Activated CD4-positive, alpha-beta T cell treated with anti-CD3 and anti-CD28 coated beads, Interleukin-2, amount 10 ng/mL, durations not matched to agents 7 days and 5 days (primary cell): ENCODE data around the gene PIK3R3. TPM values are rescaled to one million over a fixed set of nuclear protein-coding genes. Genes with fewer than 3 reads are reported as not detected.
"Not testable (repeated sequence)": the region's sequence is repeated elsewhere in the genome, so short reads cannot be mapped to it uniquely, and the experiment has no call there.

ENCODE experiments used
- CTCF ChIA-PET: fragments of 350-600 bp; sonication (Branson Sonifier 250); formaldehyde crosslinking; loops from one replicate; lab custom pipeline; 2021; ENCODE audit warnings: antibody characterized with exemption; lab: Charles Lee
- POLR2A ChIA-PET: fragments of 350-600 bp; sonication (Branson Sonifier 250); formaldehyde crosslinking; loops from one replicate; lab custom pipeline; 2021; ENCODE audit warnings: antibody characterized with exemption; lab: Charles Lee
- DNase-seq: peaks from one replicate; pipeline ENCODE4 v3.0.0-alpha.2; 2020
- H3K27ac Mint-ChIP-seq: one replicate; pipeline ENCODE4 v1.8.0; 2021; ENCODE audit warnings: mild to moderate bottlenecking, moderate library complexity, mixed read lengths
- H3K27me3 Mint-ChIP-seq: one replicate; pipeline ENCODE4 v1.8.0; 2021; ENCODE audit warnings: mixed read lengths
- H3K36me3 Mint-ChIP-seq: one replicate; pipeline ENCODE4 v1.8.0; 2021; ENCODE audit warnings: low read depth, mixed read lengths
- H3K4me1 Mint-ChIP-seq: one replicate; pipeline ENCODE4 v1.8.0; 2021; ENCODE audit warnings: mixed read lengths
- H3K4me3 Mint-ChIP-seq: one replicate; pipeline ENCODE4 v1.8.0; 2021; ENCODE audit warnings: mild to moderate bottlenecking, moderate library complexity, mixed read lengths
- H3K9me3 Mint-ChIP-seq: one replicate; pipeline ENCODE4 v1.8.0; 2021; ENCODE audit warnings: mixed read lengths
- total RNA-seq, 2 experiments: library from RNA; stranded (reverse); gene quantifications; one replicate each; pipeline ENCODE4 v1.2.3, GENCODE V29; 2021

Gene PIK3R3
- total RNA-seq, 2 experiments from 2014 or later, result 3.5 to 3.9 TPM

DNA sequence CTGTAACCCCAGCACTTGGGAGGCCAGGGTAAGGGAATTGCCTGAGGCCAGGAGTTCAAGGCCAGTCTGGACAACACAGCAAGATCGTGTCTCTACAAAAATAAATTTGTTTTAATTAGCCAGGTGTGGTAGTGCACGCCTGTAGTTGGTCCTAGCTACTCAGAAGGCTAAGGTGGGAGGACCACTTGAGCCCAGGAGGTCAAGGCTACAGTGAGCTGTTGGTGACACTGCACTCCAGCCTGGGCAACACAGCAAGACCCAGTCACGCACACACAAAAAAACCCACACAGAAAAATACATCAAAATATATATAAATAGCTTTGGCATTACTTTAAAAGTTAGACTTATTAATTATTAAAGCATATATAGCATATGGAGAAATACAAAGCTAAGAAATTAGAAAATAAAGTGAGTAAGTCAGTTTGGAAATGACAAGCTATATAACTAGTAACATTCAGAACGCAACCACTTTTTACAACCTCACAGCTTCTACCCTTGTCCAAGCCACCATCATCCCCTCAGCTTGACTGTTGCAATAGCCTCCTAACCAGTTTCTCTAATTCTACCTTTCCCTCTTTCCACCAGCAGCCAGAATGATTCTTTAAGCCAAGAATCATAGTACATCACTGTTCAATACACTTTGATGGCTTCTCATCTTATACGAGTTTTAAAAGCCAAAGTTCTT is 14.5 kb downstream of the PIK3R3 start:
- no peak overlapping the region for H3K27ac Mint-ChIP-seq
- peaks cover 6% of the 10 kb centered on the region for H3K4me1 Mint-ChIP-seq
- H3K4me3 Mint-ChIP-seq, result no peak overlapping the region
- ChIA-PET POLR2A (no interaction called here), CTCF (interaction anchor here (1.4 kb wide), 1 partner anchor 16 kb away, joined by 3 read pairs; no protein-coding TSS in a partner anchor)
- no peaks in the 10 kb centered on the region for H3K36me3 Mint-ChIP-seq
- peaks cover under 1% of the 10 kb centered on the region for H3K27me3 Mint-ChIP-seq
- DNase-seq, result no peak
- H3K9me3 Mint-ChIP-seq, result no peaks in the 10 kb centered on the region

DNA sequence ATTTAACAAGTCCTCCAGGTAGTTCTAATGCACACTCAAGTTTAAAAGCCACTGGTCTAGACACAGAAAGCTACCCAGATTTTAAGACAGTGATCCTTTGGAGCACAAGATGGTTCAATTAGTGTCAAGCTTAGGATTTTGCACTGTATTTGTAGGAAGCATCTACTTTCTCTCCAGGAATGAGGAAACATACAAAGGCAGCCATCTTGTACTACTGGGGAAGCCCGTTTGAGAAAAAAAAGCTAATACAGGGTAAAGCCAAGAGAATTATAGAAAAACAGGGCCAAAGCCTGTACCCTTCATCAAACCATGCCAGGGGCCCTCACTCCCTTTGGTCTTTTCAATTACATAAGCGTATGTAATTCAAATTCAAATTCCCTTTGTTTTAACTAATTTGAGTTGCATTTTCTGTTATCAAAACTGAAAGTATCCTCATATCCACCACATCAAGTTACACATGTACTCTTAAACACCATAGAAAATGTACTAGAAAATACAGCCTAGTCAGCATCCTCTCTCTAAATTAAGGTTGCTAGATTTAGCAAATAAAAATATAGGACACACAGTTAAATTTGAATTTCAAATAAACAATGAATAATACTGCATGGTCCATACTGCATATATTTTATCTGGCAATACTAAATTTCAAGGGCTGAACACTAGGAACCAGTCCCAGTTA is 17.4 kb downstream of the PIK3R3 start:
- no peak for DNase-seq
- ChIA-PET POLR2A (no interaction called here), CTCF (interaction anchor here (0.6 kb wide), 1 partner anchor 1212 kb away, joined by 3 read pairs; no protein-coding TSS in a partner anchor)
- no peaks in the 10 kb centered on the region for H3K9me3 Mint-ChIP-seq
- no peak overlapping the region for H3K27ac Mint-ChIP-seq
- H3K36me3 Mint-ChIP-seq, result no peaks in the 10 kb centered on the region
- H3K4me3 Mint-ChIP-seq, result no peak overlapping the region
- H3K27me3 Mint-ChIP-seq, result peaks cover 2% of the 10 kb centered on the region
- peaks cover 6% of the 10 kb centered on the region for H3K4me1 Mint-ChIP-seq

DNA sequence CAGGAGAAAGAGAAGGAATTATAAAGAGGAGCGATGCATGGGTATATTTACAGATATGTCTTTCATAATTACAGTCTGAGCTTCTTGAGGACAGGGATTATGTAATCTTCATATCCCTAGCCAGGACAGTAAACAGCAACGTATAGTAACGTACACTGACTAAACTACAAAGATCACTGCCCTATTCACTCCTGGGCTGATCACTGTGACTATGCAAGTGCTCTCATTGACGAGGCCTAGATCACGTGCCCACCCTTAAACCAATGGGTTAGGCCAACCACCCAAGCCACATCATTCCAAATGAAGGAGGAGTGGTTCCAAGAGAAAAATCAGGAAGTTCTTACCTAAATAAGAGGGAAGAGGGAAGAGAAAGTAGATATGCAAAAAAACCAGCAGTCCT is 18.5 kb downstream of the PIK3R3 start:
- Mint-ChIP-seq H3K27me3 (peaks cover 2% of the 10 kb centered on the region), H3K36me3 (no peaks in the 10 kb centered on the region), H3K27ac (no peak overlapping the region), H3K4me1 (peaks cover 6% of the 10 kb centered on the region), H3K9me3 (no peaks in the 10 kb centered on the region), H3K4me3 (no peak overlapping the region)
- no peak for DNase-seq
- CTCF ChIA-PET, result no interaction called here
- POLR2A ChIA-PET, result no interaction called here

DNA sequence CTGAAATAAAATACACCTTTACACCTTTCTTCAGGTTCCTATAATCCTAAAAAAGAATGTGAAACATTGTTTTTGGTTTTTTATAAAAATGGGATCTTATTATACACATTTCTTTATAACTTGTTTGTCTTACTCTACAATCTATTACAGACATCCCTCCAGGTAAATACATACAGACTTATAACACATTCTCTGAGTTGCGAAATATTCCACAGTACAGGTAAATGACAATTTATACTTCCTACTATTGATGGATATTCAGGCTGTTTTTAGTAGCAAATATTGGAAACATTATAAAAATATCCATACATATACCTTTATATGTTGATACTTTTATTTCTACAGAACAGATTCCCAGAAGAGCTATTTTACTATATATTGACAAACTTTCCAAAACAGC is 20.3 kb downstream of the PIK3R3 start:
- H3K36me3 Mint-ChIP-seq, result no peaks in the 10 kb centered on the region
- CTCF ChIA-PET, result interaction anchor here (0.9 kb wide), 1 partner anchor 108 kb away, joined by 3 read pairs; no protein-coding TSS in a partner anchor
- DNase-seq, result no peak
- peaks cover 6% of the 10 kb centered on the region for H3K4me1 Mint-ChIP-seq
- no peak overlapping the region for H3K27ac Mint-ChIP-seq
- H3K9me3 Mint-ChIP-seq, result no peaks in the 10 kb centered on the region
- POLR2A ChIA-PET, result no interaction called here
- H3K27me3 Mint-ChIP-seq, result peaks cover 2% of the 10 kb centered on the region
- H3K4me3 Mint-ChIP-seq, result no peak overlapping the region

DNA sequence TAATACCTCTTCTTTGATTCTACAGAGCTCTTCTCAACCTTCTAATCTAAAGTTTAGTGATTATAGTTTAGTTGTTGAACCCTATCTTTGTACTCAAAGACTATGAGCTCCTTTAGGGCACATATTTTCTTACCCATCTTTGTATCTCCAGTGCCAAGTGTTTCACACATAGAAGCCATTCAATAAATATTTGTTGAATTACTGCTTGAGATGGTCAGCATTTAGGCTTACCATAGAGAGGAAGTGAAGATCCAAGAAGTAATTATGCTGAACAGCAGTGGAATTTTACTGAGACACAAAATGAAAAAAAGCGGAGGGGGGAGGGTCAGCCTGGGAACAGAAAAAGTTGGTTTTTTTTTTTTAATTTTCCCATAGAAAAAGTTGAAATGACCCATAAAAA is 21.9 kb downstream of the PIK3R3 start:
- DNase-seq, result no peak
- peaks cover 2% of the 10 kb centered on the region for H3K27me3 Mint-ChIP-seq
- no peaks in the 10 kb centered on the region for H3K9me3 Mint-ChIP-seq
- ChIA-PET CTCF (no interaction called here), POLR2A (no interaction called here)
- no peaks in the 10 kb centered on the region for H3K36me3 Mint-ChIP-seq
- H3K27ac Mint-ChIP-seq, result no peak overlapping the region
- H3K4me1 Mint-ChIP-seq, result peaks cover 3% of the 10 kb centered on the region
- no peak overlapping the region for H3K4me3 Mint-ChIP-seq

DNA sequence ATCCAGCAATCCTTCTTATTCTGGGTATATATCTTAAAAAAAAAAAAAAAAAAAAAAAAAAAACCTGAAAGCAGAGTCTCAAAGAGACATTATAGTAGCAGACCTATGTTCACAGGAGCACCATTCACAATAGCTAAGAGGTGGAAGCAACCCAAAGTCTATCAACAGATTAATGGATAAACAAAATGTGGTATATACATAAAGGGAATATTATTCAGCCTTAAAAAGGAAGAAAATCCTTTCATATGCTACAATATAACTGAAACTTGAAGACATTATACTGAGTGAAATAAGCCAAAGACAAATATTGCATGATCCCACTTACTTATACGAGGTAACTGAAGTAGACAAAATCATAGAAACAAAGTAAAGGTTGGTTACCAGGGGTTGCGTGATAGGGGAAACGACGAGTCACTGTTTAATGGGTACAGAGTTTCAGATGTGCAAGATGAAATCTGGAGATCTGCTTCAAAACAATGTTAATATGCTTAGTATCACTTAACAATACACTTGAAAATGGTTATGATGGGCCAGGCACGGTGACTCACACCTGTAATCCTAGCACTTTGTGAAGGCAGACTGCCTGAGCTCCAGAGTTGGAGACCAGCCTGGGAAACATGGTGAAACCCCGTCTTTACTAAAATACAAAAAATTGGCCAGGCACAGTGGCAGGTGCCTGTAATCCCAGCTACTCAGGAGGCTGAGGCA is 29.5 kb downstream of the PIK3R3 start:
- CTCF ChIA-PET, result no interaction called here
- POLR2A ChIA-PET, result no interaction called here
- peaks cover 9% of the 10 kb centered on the region for H3K27me3 Mint-ChIP-seq

DNA sequence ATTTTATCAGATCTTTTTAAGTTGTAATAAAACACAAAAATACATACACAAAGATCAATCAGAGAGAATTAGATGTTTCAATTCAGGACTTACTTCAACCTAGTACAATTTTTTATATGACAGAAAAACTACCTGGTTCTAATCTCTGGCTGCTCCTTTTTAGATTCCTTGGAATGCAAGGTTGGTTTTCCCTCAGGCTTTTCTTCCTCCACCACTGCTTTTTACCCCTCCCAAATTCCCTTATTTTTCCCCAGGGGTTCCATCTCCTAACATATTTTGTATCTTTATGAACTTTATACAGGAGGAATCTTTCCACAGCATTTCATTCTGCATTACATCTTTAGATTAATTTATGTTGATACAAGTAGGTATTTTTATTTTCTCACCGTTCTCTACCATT is 33.2 kb downstream of the PIK3R3 start:
- H3K4me1 Mint-ChIP-seq, result peaks cover 4% of the 10 kb centered on the region
- H3K4me3 Mint-ChIP-seq, result no peak overlapping the region
- H3K9me3 Mint-ChIP-seq, result peaks cover 5% of the 10 kb centered on the region
- DNase-seq, result no peak
- H3K27me3 Mint-ChIP-seq, result peaks cover 14% of the 10 kb centered on the region
- no peak overlapping the region for H3K27ac Mint-ChIP-seq
- CTCF ChIA-PET, result no interaction called here
- H3K36me3 Mint-ChIP-seq, result peaks cover 2% of the 10 kb centered on the region
- POLR2A ChIA-PET, result no interaction called here

More for the DNA sequence above, 29.5 kb downstream of the PIK3R3 start:
- H3K4me1 Mint-ChIP-seq, result peaks cover 2% of the 10 kb centered on the region
- H3K9me3 Mint-ChIP-seq, result no peaks in the 10 kb centered on the region
- H3K27ac Mint-ChIP-seq, result no peak overlapping the region
- no peak overlapping the region for H3K4me3 Mint-ChIP-seq
- peaks cover 2% of the 10 kb centered on the region for H3K36me3 Mint-ChIP-seq
- no peak for DNase-seq

DNA sequence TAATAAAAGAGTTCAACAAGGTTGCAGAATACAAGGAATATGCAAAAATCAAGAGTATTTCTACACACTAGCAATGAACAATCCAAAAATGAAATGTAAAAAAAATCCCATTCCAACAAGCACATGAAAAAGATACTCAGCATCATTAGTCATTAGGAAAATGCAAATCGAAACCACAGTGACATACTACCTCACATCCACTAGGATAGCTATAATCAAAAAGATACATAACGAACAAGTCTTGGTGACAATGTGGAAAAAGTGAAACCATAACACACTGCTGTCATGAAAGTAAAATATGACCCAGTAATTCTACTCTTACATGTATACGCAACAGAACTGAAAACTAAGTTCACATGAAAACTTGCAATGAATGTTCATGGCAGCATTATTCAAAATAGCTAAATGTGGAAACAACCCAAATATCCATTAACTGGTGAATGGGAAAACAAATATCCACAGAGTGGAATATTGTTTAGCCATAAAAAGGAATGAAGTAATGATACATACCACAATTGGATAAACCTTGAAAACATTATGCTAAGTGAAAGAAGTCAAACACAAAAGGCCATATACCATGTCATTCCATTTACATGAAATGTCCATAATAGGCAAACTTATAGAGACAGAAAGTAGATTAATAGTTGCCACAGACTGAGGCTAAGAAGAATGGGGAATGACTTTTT is 34.3 kb downstream of the PIK3R3 start:
- peaks cover 14% of the 10 kb centered on the region for H3K27me3 Mint-ChIP-seq
- no peak for DNase-seq
- POLR2A ChIA-PET, result no interaction called here
- H3K9me3 Mint-ChIP-seq, result peaks cover 5% of the 10 kb centered on the region
- no peak overlapping the region for H3K27ac Mint-ChIP-seq
- CTCF ChIA-PET, result no interaction called here
- peaks cover 4% of the 10 kb centered on the region for H3K4me1 Mint-ChIP-seq
- H3K36me3 Mint-ChIP-seq, result peaks cover 2% of the 10 kb centered on the region
- H3K4me3 Mint-ChIP-seq, result no peak overlapping the region

DNA sequence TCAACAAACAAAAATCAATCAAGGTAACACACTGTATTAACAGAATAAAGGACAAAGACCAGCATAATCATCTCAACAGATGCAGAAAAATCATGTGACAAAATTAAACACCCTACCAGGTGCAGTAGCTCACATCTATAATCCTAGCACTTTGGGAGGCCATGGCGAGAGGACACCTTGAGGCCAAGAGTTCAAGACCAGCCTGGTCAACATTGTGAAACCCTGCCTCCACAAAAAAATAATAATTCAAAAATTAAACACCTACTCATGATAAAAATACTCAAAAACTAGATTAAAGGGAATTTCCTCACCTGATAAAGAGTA is 35.3 kb downstream of the PIK3R3 start:
- DNase-seq, result no peak
- Mint-ChIP-seq H3K4me3 (no peak overlapping the region), H3K36me3 (peaks cover 2% of the 10 kb centered on the region), H3K27ac (no peak overlapping the region), H3K27me3 (peaks cover 14% of the 10 kb centered on the region), H3K9me3 (peaks cover 5% of the 10 kb centered on the region), H3K4me1 (peaks cover 4% of the 10 kb centered on the region)
- ChIA-PET CTCF (interaction anchor here (1.6 kb wide), 1 partner anchor 21 kb away, joined by 4 read pairs; no protein-coding TSS in a partner anchor), POLR2A (no interaction called here)

DNA sequence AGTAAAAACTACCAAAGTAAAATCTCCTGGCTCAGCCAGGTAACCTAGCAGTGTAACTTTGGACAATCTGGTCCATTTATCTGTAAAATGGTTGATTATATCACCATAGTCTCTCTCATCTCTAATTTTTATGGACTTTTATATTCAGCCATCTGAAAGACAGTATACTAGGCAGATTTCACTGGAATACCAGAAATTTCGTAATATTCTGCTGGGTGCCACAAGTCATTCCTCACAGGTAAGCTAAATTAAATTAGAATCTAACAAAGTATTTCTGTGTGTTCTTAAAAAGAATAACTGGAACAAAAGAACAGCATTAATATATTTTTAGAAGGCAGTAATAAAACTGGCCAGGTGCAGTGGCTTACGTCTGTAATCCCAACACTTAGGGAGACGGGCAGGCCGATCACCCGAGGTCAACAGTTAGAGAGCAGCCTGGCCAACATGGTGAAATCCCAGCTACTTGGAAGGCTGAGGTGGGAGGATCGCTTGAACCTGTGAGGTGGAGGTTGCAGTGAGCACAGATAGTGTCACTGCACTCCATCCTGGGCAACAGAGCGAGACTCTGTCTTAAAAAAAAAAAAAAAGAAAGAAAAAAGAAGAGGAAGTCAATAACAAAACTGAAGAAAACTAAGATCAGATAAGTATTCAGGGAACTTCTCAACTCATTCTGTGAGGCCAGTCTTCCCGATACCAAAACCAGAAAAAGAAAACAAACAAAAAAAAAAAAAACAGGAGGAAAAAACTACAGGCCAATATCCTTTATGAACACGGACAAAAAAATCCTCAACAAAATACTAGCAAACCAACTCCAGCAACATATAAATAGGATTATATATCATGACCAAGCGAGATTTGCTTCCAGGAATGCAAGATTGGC is 35.9 kb downstream of the PIK3R3 start:
- POLR2A ChIA-PET, result no interaction called here
- CTCF ChIA-PET, result interaction anchor here (0.6 to 1.6 kb wide), 2 partner anchors 21 to 618 kb away, joined by 4 to 5 read pairs; no protein-coding TSS in a partner anchor
- peaks cover 14% of the 10 kb centered on the region for H3K27me3 Mint-ChIP-seq
- peaks cover 5% of the 10 kb centered on the region for H3K9me3 Mint-ChIP-seq
- H3K4me1 Mint-ChIP-seq, result peaks cover 4% of the 10 kb centered on the region
- H3K27ac Mint-ChIP-seq, result no peak overlapping the region
- H3K4me3 Mint-ChIP-seq, result no peak overlapping the region
- peaks cover 2% of the 10 kb centered on the region for H3K36me3 Mint-ChIP-seq
- DNase-seq, result no peak

DNA sequence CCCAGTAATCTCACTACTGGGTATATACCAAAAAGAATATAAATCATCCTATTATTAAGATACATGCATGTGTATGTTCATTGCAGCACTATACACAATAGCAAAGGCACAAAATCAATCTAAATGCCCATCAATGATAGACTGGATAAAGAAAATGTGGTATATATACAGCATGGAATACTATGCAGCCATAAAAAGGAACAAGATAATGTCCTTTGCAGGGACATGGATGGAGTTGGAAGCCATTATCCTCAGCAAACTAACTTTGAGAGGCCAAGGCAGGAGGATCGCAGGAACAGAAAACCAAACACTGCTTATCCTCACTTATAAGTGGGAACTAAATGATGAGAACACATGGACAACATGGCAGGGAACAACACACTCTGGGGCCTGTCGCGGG is 37.3 kb downstream of the PIK3R3 start:
- H3K36me3 Mint-ChIP-seq, DNase-seq, H3K4me1 Mint-ChIP-seq, H3K27ac Mint-ChIP-seq, POLR2A ChIA-PET, CTCF ChIA-PET, H3K4me3 Mint-ChIP-seq, H3K9me3 Mint-ChIP-seq: not testable (repeated sequence)
- peaks cover 14% of the 10 kb centered on the region for H3K27me3 Mint-ChIP-seq

DNA sequence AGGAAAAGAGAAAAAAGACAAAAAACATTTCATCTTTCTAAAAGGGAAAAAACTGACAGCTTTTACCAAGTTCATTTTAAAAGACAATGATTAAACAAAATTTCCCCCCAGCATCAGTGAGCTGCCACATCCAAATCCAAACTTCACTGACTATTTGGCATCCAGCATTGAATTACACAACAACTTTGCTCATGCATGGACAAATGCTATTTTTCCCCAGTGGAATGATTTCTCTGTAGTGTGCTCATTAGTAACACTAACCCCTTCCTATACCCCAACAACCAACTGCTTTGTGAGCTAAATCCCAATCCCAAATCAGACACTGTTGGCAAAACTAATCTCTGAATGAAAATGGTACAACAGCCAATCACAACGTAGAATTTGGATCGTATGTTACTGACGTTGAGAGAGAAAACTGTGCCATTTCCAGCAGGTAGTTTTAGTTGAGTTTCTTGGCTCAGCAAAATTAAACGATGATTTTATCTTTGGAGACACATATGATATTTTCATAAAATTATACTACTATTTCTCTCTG is 37.9 kb downstream of the PIK3R3 start:
- Mint-ChIP-seq H3K27ac (no peak overlapping the region), H3K9me3 (peaks cover 5% of the 10 kb centered on the region), H3K27me3 (peaks cover 11% of the 10 kb centered on the region), H3K36me3 (peaks cover 2% of the 10 kb centered on the region), H3K4me1 (peaks cover 4% of the 10 kb centered on the region), H3K4me3 (no peak overlapping the region)
- DNase-seq, result no peak
- CTCF ChIA-PET, result no interaction called here
- POLR2A ChIA-PET, result no interaction called here
